HG03354 (cell line): ENCODE results near the gene ASTN2.

ENCODE experiments used
- ATAC-seq: cut with Tn5 transposase; IDR thresholded peaks from one replicate; pipeline ENCODE4 v1.9.1; 2021; ENCODE audit warnings: mild to moderate bottlenecking; ENCODE audit not compliant: unreplicated experiment, poor library complexity, severe bottlenecking

The ASTN2 gene

DNA sequence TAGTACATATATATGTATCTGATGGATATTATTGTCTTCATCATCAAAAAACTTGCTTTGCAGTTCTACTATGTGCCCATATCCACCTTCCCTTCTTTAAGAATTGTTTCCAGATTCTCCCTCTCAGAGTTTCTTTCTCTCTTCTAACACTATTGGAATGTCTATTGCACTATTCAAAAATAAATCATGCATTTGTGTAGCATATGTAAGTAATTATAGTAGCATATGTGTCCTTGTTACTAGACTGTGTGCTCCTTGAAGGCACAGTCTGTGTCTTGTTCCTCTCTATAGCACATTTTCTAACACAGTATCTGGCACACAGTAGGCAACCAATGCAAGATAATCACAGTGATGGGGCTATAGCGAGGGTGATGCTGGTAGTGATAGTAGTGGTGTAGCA, 771.2 kb downstream of the ASTN2 start:
- ATAC-seq: no peak

DNA sequence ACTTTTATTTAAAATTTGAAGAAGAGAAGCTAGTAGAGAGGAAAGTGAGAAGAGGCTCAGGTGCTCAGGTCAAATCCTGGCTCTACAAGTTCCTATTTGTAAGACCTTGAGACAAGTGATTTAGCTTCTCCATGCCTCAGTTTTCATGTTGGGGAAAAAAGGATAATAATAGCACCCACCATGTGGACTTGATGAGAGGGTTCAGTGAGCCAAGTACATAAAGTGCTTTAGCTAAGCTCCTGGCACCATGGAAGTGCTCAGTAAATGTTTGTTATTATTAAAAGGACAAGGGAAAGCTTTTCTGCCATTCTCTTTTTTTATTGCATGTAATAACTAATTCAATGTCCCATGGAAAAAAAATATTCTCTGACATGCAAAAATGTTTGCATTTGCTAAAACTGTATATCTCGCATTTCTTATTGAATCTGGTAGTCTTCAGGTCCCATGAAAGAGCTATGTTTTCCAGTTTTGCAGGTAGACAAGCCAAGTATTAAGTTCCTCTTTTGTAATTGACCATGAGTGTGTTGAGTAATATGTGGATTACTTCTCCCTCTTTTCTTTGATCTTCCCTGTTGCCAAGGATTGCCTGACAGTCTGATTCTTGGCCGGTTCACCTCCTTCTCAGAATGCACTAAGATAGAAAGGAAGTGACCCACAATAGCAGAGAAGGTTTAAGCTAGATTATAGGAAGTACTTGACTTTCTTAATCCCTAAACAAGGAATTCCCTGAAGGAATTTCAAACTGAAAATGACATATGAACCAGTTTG, 773.4 kb downstream of the ASTN2 start:
- no peak for ATAC-seq

DNA sequence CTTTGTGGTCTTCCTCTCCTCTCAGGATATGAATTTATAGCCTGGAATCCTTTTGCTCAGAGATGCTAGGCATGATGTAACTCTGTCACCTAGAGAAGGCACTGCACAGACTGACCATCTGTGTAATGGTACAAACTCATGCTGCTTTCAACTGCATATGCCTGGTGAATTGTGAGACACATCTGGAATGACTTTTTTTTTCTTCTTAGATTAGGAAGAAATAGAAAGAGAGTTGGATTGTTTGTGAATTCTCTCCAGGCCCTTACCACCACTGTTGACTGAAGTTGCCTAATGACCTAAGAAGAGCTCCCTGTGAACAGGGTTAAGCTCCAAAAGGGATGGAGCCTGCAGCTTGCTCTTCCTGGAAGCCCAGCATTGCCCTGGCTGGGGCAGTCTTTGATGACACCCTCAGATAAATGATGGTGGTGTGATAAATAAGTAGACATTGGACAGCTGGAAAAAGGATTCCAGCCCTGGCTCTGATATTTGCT, 775.6 kb downstream of the ASTN2 start:
- ATAC-seq: no peak

DNA sequence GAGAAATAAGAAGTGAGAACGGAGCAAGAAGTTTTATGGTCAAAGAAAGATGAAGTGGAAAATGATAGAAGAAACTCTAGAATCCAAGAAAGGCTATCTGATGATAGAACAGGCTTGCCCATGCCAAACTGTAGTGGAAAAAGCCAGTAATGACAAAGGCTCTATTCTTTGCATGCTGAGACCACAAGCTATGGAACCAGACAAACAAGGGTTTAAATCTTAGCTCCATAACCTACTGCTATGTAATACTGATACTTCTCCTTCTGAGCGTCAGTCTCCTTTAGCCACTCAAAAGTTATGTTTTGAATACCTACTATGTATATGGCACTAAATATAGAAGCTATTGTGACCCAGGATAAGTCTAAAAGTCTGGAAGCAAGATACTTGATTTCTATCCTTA, 778.9 kb downstream of the ASTN2 start:
- ATAC-seq: no peak

DNA sequence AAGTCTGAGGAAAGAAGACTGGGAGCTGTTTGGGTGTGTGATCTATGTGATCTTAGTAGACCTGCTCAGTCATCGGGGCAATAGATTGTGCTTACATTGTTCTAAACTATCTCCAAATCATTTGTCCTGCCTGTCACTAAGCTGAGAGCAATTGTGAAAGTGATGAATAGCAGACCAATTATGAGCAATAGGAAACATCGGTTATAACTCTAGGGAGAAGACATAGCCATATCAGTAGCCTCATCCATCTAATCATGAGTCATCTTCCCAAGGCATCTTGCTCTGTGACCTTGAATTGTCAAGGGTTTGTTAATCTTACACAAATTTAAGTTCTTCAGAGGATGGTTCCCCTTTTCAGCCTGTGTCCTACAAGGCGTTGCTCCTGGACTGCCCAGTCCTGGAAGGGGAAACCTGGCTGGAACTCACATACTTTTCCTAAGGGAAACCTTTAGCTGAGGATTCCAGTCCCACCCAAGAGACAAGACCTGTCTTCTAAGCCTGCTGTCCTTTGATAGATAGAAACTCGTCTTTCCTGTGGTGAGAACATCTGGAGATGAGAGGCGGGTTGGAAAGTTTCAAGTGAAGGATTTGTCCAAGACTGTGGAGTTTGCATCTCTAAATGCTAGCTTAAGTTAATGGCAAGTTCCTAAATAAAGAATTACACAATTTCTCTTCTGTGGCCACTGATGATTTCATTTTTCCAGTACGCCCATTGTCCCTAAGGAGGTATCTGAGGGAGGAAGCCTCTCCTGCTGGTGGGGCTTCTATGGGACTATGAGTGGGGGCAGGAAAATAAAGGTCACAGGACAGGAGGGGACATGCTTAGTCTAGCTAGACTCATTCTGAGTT, 781.6 kb downstream of the ASTN2 start:
- ATAC-seq: no peak

DNA sequence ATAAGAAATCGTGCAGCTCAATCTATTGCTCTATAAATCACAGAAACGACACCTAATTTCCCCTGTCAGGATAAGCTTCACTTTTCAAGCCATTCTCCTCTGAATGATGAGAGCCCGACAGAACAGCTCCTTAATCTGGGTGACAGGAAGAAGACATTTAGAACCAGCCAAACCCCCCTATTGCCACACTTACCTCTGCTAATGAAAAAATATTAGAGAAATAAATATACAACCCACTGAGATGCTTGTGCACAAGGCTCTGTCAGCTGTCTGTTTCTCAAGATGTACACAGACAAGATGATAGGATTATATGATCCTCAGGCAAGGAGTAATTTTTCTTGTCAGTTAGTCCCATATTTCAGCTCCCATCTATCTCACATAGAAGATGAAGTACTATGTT, 785.2 kb downstream of the ASTN2 start:
- no peak for ATAC-seq

DNA sequence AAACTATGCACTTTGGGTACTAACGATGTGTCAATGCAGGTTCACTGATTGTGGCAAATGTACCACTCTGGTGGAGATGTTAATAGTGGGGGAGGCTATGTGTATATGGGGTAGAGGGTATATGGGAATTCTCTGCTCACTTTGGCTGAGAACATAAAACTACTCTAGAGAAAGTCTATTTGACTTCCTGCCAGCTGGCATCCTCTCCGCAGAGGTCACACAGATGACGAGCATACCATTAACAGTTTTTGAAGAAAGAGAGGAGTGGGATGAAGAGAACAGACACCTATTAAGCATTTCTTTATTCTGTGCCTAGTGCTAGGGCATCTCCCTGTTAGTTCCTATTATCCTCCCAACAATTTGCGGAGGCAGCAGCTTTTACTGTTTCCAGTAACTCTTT, 786.1 kb downstream of the ASTN2 start:
- no peak for ATAC-seq

DNA sequence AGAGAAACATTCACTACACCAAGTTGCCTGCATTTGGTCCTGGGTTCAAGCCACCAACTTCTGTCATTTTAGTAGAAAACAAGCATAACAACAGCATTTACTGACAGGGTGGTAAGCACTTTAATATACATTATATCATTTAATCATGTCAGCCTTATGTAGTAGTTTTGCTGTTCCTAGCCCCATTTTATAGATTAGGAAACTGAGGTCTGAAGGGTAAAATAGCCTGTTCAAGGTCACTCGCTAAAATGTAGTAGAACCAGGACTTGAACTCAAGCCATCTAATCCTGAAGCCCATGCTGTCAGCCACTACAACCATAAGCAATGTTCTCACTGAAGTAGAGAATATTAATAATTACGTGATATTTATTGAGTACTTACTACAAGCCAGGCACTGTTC, 787.4 kb downstream of the ASTN2 start:
- no peak for ATAC-seq

DNA sequence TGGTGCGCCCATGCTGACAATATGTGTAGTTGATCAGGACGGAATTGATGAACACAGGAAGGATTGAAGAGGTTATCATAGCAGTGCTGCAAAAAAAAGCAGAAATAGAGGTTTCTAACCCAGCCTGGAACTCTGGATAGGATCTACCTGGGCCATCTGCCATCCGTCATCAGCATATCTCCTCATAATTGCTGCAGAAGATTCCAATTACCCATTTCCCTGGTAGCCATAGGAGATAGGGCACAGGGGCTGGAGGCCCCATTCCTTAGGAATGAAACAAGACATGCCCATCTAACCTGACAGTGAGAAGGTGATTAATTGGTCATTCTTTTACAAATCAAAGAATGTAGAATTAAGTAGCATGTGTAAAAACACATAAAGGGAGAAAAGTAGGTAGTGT, 788.1 kb downstream of the ASTN2 start:
- no peak for ATAC-seq

DNA sequence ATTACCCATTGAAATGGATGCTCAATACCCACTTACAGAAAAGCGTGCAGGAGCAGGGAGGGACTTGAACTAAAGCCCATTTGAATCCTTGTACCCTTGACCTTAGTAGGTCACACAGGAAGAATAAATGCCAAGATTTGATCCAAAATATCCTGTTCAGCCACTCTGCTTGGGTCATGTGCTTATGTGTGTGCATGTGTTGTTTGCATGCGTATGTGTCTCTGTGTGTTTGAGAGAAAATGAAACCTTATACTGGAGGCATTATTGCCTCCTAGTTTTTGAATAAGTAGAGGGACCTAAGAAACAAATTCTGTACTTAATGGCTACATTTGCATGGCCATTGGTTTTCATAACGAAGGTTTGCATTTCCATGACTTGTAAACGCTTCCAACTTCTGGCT, 791.1 kb downstream of the ASTN2 start:
- ATAC-seq: no peak

DNA sequence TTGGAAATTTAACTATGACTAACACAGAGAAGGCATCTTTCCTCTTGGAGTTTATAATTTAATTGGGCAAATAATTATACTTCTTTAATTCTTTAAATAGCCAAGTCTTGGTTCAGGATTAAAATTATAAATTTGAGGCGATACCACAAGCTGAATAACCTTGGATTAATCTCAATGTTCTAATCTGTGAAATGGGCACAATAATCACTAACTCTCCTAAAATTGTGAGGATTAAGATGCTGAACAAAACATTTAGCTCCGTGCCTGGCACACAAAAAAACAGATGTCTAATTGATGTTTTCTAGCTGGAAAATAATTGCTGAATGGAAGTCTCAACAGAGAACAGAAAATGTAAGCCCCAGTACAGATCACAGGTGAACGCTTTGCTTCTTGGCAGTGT, 797.5 kb downstream of the ASTN2 start:
- ATAC-seq: no peak

DNA sequence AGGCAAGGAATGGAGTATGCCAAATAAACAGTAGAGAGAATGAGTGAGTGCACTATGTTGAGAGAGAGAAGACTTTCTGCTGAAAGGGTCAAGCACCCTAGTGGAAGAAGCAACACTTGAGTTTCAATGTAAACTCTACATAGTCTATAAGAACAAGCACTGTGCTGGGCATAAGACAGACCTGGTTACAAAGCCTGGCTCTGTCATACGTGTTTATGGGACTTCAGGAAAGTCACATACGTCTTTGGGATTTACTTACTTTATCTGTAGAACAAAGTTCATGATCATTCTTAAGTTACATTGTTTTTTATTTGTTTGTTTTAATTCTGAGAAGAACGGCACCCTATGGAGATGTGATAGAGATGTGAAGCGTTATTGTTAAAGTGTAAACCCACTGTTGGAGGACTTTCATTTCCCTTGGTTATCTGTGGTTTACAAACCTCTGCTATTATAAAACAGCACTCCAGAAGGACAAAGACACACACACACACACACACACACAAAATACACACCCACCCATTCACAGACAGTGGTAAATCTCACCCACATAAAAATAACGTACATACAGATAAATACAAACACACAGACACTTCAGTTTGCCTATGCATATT, 798.4 kb downstream of the ASTN2 start:
- ATAC-seq: no peak

DNA sequence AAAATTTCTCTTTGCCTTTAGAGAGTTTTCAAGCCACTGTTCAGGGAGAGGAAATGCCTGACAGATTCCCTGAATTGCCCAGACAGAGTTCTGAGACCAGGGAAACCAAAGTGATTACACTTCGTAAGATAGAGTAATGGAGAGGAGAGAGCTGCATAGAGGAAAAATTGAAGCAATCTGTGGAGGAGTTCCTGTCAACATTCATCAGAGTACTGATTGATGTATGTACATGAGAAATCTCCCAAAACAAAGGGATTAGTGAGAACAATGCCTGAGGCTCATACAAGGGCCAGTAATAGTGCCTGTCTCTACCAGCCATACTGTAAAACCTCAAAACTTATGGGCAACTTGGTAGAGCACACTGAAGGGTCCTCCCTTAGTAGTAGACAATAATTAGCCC, 806.8 kb downstream of the ASTN2 start:
- ATAC-seq: no peak

DNA sequence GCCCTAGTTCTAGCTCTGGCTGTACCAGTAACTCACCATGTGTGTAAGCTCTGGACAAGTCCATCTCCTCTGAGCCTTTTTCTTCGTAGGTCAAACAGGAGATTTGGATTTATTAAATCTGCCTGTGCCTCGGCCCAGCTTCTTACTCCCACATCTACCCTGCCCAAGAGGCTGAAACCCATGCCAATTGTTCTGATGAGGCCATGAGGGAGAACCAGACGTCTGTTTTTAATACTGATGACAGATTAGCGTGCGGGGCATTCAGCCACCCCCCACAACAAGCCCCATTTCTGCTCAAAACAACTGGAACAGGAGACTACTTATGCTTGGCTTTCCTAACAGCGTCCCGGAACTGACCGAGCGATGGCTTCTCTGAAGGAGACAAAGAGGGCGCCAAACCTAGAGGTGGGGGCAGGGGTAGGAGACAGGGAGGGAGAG, 808.9 kb downstream of the ASTN2 start:
- no peak for ATAC-seq

DNA sequence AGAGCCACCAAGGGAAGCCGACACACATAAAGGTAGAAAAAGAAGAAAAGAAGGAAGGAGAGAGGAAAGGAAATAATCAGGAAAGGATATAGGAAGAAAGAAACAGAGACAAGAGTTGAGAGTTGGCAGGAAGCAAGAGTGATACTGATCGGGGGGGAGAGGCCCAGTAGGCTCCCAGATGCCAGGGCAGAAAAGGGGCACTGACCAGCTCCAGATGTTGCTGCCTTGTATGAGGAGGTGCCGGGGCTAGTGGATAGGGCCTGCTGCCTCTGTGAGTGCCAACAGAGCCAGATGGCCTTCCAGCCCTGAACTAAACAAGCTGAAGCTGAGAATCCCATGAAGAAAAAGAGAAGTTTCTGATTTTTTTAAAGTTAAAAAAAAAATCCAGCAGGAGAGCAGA, 809.8 kb downstream of the ASTN2 start:
- no peak for ATAC-seq

DNA sequence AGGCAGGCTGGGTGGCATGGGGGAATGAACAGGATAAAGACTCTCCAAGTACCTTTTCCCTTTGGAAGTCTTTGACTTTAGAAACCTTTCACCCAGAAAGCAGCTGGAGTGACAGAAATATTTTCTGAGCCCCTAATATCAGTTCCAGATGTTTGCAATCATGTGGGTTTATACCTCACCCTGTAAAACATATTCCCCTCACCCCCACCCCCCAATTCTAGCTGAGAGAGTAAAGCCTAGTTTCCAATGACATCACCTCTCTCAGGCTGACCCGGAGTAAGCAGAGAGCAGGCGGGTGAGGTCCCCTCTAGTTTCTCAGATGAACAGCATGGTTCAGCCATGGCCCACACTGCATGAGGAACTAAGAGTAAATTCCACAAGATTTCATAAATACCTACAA, 810.6 kb downstream of the ASTN2 start:
- no peak for ATAC-seq

DNA sequence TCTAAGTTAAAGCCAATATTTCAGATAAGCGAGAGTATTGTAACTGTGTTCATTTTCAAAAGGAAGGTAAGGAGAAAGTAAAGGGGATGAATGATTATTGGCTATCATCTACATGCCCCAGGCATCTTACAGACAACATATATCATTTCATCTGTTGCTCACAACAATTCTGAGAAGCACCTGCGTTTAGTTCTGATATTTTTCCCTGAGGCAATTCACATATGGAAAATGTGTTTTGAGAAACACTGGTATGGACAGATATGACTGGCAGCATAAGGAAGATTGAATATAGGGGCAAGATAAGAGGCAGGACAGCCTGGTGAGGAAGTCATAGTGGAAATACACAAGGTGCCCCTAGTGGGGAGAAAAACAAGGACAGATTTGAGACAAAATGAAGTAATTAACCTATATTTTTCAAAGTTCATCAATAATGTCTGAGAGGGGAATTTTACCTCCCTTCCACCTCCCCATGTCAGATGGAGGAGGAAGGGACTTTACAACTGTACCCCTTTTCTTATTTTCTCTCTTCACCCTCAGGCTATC, 815.4 kb downstream of the ASTN2 start:
- no peak for ATAC-seq

DNA sequence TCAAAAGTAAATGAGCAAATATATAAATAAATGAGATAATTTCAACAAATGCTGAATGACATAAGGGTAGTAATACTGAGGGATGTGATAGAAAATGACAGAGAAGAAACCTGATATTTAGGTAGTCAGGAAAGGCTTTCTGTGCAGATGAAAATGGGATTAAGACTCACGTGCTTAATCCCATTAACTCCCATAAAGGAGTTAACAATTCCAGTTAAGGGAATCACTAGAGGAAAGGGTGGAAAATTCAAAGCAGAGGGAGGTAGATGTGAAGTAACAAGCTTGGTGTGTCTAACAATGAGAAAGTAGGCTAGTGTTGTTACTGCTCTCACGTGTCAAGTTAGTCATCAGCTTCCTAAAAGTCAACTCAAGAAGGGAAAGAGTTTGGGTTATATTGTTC, 818.2 kb downstream of the ASTN2 start:
- ATAC-seq: no peak

DNA sequence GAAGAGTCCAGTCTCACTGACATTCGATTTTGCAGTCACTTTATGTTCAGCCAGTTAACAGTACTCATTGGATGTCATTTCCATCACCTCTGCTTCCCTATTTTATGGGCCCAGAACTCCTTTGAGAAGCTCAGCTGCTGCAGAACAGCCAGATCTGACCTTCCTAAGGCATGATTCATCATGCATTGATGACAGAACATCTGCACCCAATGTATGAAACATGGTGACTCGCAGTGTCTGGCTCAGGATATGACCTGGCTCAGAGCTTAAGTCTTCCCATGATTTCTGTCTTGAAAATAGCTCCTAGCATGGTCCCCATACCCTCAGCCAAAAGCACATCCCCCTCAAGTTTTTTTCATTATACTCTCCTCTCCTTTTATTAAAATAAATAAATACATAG, 820.3 kb downstream of the ASTN2 start:
- ATAC-seq: no peak

DNA sequence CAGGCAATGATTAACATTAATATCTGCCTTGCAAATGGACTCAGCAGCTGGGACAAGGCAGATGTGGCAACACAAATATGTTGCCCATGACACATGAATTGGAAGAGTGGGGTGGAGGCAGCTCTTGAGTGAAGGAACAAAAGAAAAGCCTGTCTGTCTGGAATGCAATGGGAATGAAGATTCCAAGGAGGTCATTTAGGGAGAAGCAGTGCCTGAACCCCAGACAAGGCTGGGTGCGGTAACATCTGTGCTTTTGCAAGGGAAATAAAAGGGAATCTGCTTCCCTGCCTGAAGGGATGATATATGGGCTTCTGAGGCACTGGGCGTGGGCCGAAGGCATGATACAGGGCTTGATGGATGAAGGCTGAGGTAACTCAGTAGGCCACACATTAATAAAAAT, 821.9 kb downstream of the ASTN2 start:
- no peak for ATAC-seq
